DOHH2 (cell line): ENCODE results near the gene ARF6.
A peak's percentile ranks its signal among the peaks of the same experiment; 100 is the strongest.

Source experiments
- H3F3A ChIP-seq: fragments of 200-600 bp; sonication (generic), shearing (Covaris generic); 2 replicates; pipeline ENCODE4 v1.6.0; 2016; ENCODE audit warnings: antibody characterized with exemption, mild to moderate bottlenecking; ENCODE audit not compliant: control insufficient read depth, insufficient read depth
- H3K27ac ChIP-seq: fragments of 200-600 bp; sonication (generic); 2 replicates; pipeline ENCODE4 v1.5.1; 2014; ENCODE audit warnings: low read depth, mild to moderate bottlenecking, low read length, moderate library complexity
- H3K27me3 ChIP-seq: fragments of 200-600 bp; sonication (generic); 2 replicates; pipeline ENCODE4 v1.6.1; 2014; ENCODE audit warnings: mild to moderate bottlenecking, low read length, mixed read lengths; ENCODE audit not compliant: control insufficient read depth
- H3K36me3 ChIP-seq: fragments of 200-600 bp; sonication (generic); 2 replicates; pipeline ENCODE4 v1.6.1; 2014; ENCODE audit warnings: mild to moderate bottlenecking, low read length, moderate library complexity, mixed read lengths; ENCODE audit not compliant: control insufficient read depth
- H3K4me1 ChIP-seq: fragments of 200-600 bp; sonication (generic); 2 replicates; pipeline ENCODE4 v1.6.1; 2014; ENCODE audit warnings: mild to moderate bottlenecking, low read length, mixed read lengths; ENCODE audit not compliant: control insufficient read depth
- H3K4me2 ChIP-seq: fragments of 200-600 bp; sonication (generic); 2 replicates; pipeline ENCODE4 v1.6.0; 2014; ENCODE audit warnings: mild to moderate bottlenecking, low read length, moderate library complexity
- H3K4me3 ChIP-seq: fragments of 200-600 bp; sonication (generic); 2 replicates; pipeline ENCODE4 v1.5.1; 2014; ENCODE audit warnings: mild to moderate bottlenecking, low read length, mixed read lengths
- H3K79me2 ChIP-seq: fragments of 200-600 bp; sonication (generic); 2 replicates; pipeline ENCODE4 v1.6.1; 2014; ENCODE audit warnings: mild to moderate bottlenecking, low read length, mixed read lengths; ENCODE audit not compliant: control insufficient read depth
- H3K9me2 ChIP-seq: fragments of 200-600 bp; sonication (generic); replicated peaks from 2 replicates; pipeline ENCODE4 v1.6.1; 2014; ENCODE audit warnings: mild to moderate bottlenecking, low read length, mixed read lengths; ENCODE audit not compliant: control insufficient read depth
- H3K9me3 ChIP-seq: fragments of 200-600 bp; sonication (generic); 2 replicates; pipeline ENCODE4 v1.6.1; 2014; ENCODE audit warnings: antibody characterized with exemption, low read length, mixed read lengths; ENCODE audit not compliant: control insufficient read depth, insufficient read depth
- H4K20me1 ChIP-seq: fragments of 200-600 bp; sonication (generic); 2 replicates; pipeline ENCODE4 v1.6.0; 2014; ENCODE audit warnings: low read depth, mild to moderate bottlenecking, antibody characterized with exemption, low read length, moderate library complexity; ENCODE audit not compliant: control insufficient read depth, insufficient read depth
- CTCF ChIP-seq: fragments of 200-600 bp; sonication (generic); IDR thresholded peaks from one replicate; pipeline ENCODE4 v1.5.1; 2014; ENCODE audit warnings: antibody characterized with exemption, mild to moderate bottlenecking, low read depth, low read length; ENCODE audit not compliant: poor library complexity, severe bottlenecking
- EZH2phosphoT487 ChIP-seq: fragments of 200-600 bp; sonication (generic); IDR thresholded peaks from 2 replicates; pipeline ENCODE4 v1.6.1; 2017; ENCODE audit warnings: borderline replicate concordance, mild to moderate bottlenecking, antibody characterized with exemption, low read length, moderate library complexity, mixed read lengths

The ARF6 gene

GRCh38 chr14:49926803-49927202 is 33.9 kb downstream of the ARF6 start:
- H3K4me3 ChIP-seq: no peak overlapping the region

DNA sequence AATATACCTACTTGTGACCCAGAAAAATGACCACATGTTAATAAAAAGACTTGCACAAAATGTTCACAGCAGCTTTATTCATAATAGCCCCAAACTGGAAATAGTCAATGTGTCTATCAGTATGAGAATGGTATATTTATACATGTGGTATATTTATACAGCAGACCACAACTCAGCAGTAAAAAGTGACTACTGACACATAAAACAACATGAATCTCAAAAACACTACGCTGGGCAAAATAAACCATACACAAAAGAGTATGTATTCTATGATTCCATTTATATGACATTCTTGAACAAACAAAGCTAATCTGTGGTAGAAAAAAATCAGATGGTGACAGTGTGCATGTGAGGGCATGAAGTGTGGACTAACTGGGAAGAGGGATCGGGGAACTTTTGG is 35.1 kb downstream of the ARF6 start:
- TF ChIP-seq CTCF (no peak), EZH2phosphoT487 (no peak)
- no peaks in the 10 kb centered on the region for H3K27me3 ChIP-seq
- no peaks in the 10 kb centered on the region for H3K9me2 ChIP-seq
- H3K36me3 ChIP-seq: no peaks in the 10 kb centered on the region
- no peaks in the 10 kb centered on the region for H4K20me1 ChIP-seq
- H3K79me2 ChIP-seq: no peaks in the 10 kb centered on the region
- H3K27ac ChIP-seq: no peak overlapping the region
- peaks cover 88% of the 10 kb centered on the region for H3K4me1 ChIP-seq
- H3F3A ChIP-seq: peaks cover 19% of the 10 kb centered on the region
- no peak overlapping the region for H3K4me3 ChIP-seq
- H3K4me2 ChIP-seq: 0 out of 2 replicates have a peak overlapping the region, but pooled peaks have one; percentile 8
- no peaks in the 10 kb centered on the region for H3K9me3 ChIP-seq

More at GRCh38 chr14:49926803-49927202, 33.9 kb downstream of the ARF6 start:
- no peaks in the 10 kb centered on the region for H3K9me3 ChIP-seq
- no peaks in the 10 kb centered on the region for H3K79me2 ChIP-seq
- no peak for TF ChIP-seq EZH2phosphoT487
- TF ChIP-seq CTCF: no peak
- H3K4me2 ChIP-seq: no peak overlapping the region
- no peak overlapping the region for H3K27ac ChIP-seq
- H3K36me3 ChIP-seq: no peaks in the 10 kb centered on the region
- H4K20me1 ChIP-seq: no peaks in the 10 kb centered on the region
- peaks cover 20% of the 10 kb centered on the region for H3F3A ChIP-seq
- H3K4me1 ChIP-seq: peaks cover 81% of the 10 kb centered on the region
- no peaks in the 10 kb centered on the region for H3K27me3 ChIP-seq
- no peaks in the 10 kb centered on the region for H3K9me2 ChIP-seq

- peak overlapping the region; percentile 64 for H3K4me2 ChIP-seq
- no peaks in the 10 kb centered on the region for H3K9me3 ChIP-seq
- no peaks in the 10 kb centered on the region for H3K79me2 ChIP-seq
- H3K9me2 ChIP-seq: no peaks in the 10 kb centered on the region
- no peaks in the 10 kb centered on the region for H3K27me3 ChIP-seq
- no peaks in the 10 kb centered on the region for H4K20me1 ChIP-seq
- H3K27ac ChIP-seq: peak overlapping the region; percentile 81
- no peaks in the 10 kb centered on the region for H3K36me3 ChIP-seq
- H3F3A ChIP-seq: peaks cover 26% of the 10 kb centered on the region
- TF ChIP-seq CTCF (no peak), EZH2phosphoT487 (no peak)
- H3K4me1 ChIP-seq: peaks cover 65% of the 10 kb centered on the region
- peak overlapping the region; percentile 42 for H3K4me3 ChIP-seq
These were observed 37.8 kb downstream of the ARF6 start for GRCh38 chr14:49930720-49931119.
